Prostate gland (tissue), 2 donors: Measurements from ENCODE around the gene LRRC3B.

Experiments
- POLR2A ChIP-seq: fragments of 450-650 bp; IDR thresholded peaks from one replicate; pipeline ENCODE4 v1.6.1; 2016; ENCODE audit warnings: antibody characterized with exemption, mild to moderate bottlenecking
- POLR2AphosphoS5 ChIP-seq: sonication (generic); formaldehyde crosslinking; IDR thresholded peaks from one replicate; pipeline ENCODE4 v1.6.1; 2017; ENCODE audit warnings: antibody characterized with exemption
- TF ChIP-seq, protein P1 (sequence below), 4 experiments: fragments of 200-600 bp in 2 of 4; fragments of 450-650 bp in 2 of 4; sonication (generic) in 2 of 4; IDR thresholded peaks; 1 replicate in 3 of 4; 2 replicates in 1 of 4; pipeline ENCODE4 v1.5.1; 2016 to 2019; ENCODE audit warnings: antibody characterized with exemption in 4 of 4, mild to moderate bottlenecking in 2 of 4, moderate library complexity in 2 of 4

DNA sequence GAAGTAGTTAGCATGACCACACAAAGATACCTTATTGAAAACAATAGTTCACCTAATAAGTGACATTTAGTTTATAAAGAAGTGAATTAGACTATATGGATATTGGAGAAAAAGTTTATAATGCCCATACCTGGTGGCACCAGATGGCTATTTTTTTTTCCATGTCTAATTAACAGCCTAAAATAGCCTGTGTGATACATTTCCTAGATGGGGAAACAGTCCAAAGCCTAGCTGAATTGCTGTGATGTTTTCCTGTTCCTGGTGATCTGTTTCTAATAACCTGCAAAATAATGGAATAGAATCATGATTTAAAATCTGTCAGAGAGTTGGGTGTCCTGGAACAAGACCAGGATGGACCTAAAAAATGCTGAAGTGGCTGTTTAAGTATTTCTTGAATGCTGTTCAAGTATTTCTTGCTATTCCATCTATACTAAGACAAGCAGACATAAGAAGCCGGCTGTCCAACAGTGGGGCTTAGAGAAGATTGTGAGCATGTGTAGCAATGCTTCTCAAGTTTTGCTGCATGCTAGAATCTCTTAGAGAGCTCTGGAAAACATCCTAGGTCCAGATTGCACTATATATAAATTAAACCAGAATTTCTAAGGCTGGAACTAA, 31.3 kb downstream of the LRRC3B start:
- TF ChIP-seq, protein P1, sequence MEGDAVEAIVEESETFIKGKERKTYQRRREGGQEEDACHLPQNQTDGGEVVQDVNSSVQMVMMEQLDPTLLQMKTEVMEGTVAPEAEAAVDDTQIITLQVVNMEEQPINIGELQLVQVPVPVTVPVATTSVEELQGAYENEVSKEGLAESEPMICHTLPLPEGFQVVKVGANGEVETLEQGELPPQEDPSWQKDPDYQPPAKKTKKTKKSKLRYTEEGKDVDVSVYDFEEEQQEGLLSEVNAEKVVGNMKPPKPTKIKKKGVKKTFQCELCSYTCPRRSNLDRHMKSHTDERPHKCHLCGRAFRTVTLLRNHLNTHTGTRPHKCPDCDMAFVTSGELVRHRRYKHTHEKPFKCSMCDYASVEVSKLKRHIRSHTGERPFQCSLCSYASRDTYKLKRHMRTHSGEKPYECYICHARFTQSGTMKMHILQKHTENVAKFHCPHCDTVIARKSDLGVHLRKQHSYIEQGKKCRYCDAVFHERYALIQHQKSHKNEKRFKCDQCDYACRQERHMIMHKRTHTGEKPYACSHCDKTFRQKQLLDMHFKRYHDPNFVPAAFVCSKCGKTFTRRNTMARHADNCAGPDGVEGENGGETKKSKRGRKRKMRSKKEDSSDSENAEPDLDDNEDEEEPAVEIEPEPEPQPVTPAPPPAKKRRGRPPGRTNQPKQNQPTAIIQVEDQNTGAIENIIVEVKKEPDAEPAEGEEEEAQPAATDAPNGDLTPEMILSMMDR (IDR thresholded peaks at IDR 0.05) = no peak
- TF ChIP-seq POLR2A (no peak), POLR2AphosphoS5 (no peak)
